Endodermal cell (in vitro differentiated cells): ENCODE measurements around the gene FSTL1. TPM values are rescaled to one million over a fixed set of nuclear protein-coding genes. Genes with fewer than 3 reads are reported as not detected.

Experiments used
- DNase-seq: peaks from one replicate; pipeline ENCODE4 v3.0.0-alpha.2; 2017
- H3K27ac ChIP-seq: 2 replicates; pipeline ENCODE4 v1.5.1; 2013; ENCODE audit warnings: mild to moderate bottlenecking, low read depth, low read length, moderate library complexity
- H3K27me3 ChIP-seq: 2 replicates; pipeline ENCODE4 v1.6.1; 2013; ENCODE audit warnings: mild to moderate bottlenecking, low read length, moderate library complexity; ENCODE audit not compliant: insufficient read depth, control insufficient read depth, poor library complexity, severe bottlenecking
- H3K36me3 ChIP-seq: 2 replicates; pipeline ENCODE4 v1.7.0; 2013; ENCODE audit warnings: mild to moderate bottlenecking, low read length, moderate library complexity; ENCODE audit not compliant: control insufficient read depth, insufficient read depth
- H3K4me1 ChIP-seq: one replicate; pipeline ENCODE4 v1.7.0; 2013; ENCODE audit warnings: low read length; ENCODE audit not compliant: control insufficient read depth, insufficient read depth
- H3K4me3 ChIP-seq: 2 replicates; pipeline ENCODE4 v1.5.1; 2013; ENCODE audit warnings: mild to moderate bottlenecking, low read length, moderate library complexity
- H3K9ac ChIP-seq: 2 replicates; pipeline ENCODE4 v1.6.1; 2013; ENCODE audit warnings: mild to moderate bottlenecking, low read length, moderate library complexity; ENCODE audit not compliant: poor library complexity, severe bottlenecking; ENCODE audit errors: extremely low read depth
- H3K9me3 ChIP-seq: 2 replicates; pipeline ENCODE4 v1.6.1; 2013; ENCODE audit warnings: mild to moderate bottlenecking, low read length, moderate library complexity; ENCODE audit not compliant: control insufficient read depth
- H3K27ac Mint-ChIP-seq: 2 replicates; pipeline ENCODE4 v1.8.0; 2020; ENCODE audit warnings: mixed read lengths
- H3K27me3 Mint-ChIP-seq: 2 replicates; pipeline ENCODE4 v1.8.0; 2021; ENCODE audit warnings: mild to moderate bottlenecking, mixed read lengths; ENCODE audit not compliant: insufficient read depth
- H3K36me3 Mint-ChIP-seq: 2 replicates; pipeline ENCODE4 v1.8.0; 2020; ENCODE audit warnings: low read depth, mixed read lengths
- H3K4me1 Mint-ChIP-seq: 2 replicates; pipeline ENCODE4 v1.8.0; 2020; ENCODE audit warnings: mixed read lengths
- H3K4me3 Mint-ChIP-seq: 2 replicates; pipeline ENCODE4 v1.8.0; 2020; ENCODE audit warnings: mild to moderate bottlenecking, moderate library complexity, mixed read lengths
- H3K9me3 Mint-ChIP-seq: 2 replicates; pipeline ENCODE4 v1.8.0; 2020; ENCODE audit warnings: mild to moderate bottlenecking, mixed read lengths
- CTCF ChIP-seq: fragments of 200-600 bp; sonication (generic); conservative IDR thresholded peaks from 2 replicates; pipeline ENCODE4 v1.5.0; 2021; ENCODE audit warnings: antibody characterized with exemption, mild to moderate bottlenecking
- WGBS, 2 experiments: methylation state at CpG; one replicate each; pipeline versions ENCODE4 v1.1.5 to v1.1.7; 2013; ENCODE audit warnings: missing lambda C conversion rate in 2 of 2, mixed read lengths in 1 of 2; ENCODE audit not compliant: insufficient coverage in 1 of 2, insufficient read length in 1 of 2; 5-methylcytosine and 5-hydroxymethylcytosine counted together
- total RNA-seq, 2 donors: library from RNA; stranded (reverse); fragmentation: NEBNext Ultra II Directional in 1 of 2; extraction: Animal tissue kit (Norgen Biotek cat#: 25700) in 1 of 2; gene quantifications; 2 replicates in 1 of 2; 3 replicates in 1 of 2; pipeline ENCODE4 v1.2.1, GENCODE V29; 2021

Gene FSTL1
- total RNA-seq, 2 donors from 2014 or later = 309 to 379 TPM

- no peak for TF ChIP-seq CTCF
- no peaks in the 10 kb centered on the region for H3K27me3 ChIP-seq
- no peaks in the 10 kb centered on the region for H3K27me3 Mint-ChIP-seq
- DNase-seq = no peak
- peaks cover 42% of the 10 kb centered on the region for H3K36me3 Mint-ChIP-seq
- H3K36me3 ChIP-seq = peaks cover 44% of the 10 kb centered on the region
- no peak overlapping the region for H3K27ac ChIP-seq
- H3K27ac Mint-ChIP-seq = no peak overlapping the region
- H3K4me1 ChIP-seq = peaks cover 2% of the 10 kb centered on the region
- H3K9me3 Mint-ChIP-seq = peaks cover 8% of the 10 kb centered on the region
- WGBS, 2 experiments = 95% methylated on average over 6 of the region's 6 CpGs
- no peaks in the 10 kb centered on the region for H3K9me3 ChIP-seq
- no peak overlapping the region for H3K4me3 ChIP-seq
- H3K9ac ChIP-seq = no peak overlapping the region
- peaks cover 27% of the 10 kb centered on the region for H3K4me1 Mint-ChIP-seq
- no peak overlapping the region for H3K4me3 Mint-ChIP-seq
These were observed 35.0 kb downstream of the FSTL1 start for GRCh38 chr3:120415756-120416155.

- peaks cover 6% of the 10 kb centered on the region for H3K9me3 Mint-ChIP-seq
- Histone ChIP-seq H3K36me3 (peaks cover 80% of the 10 kb centered on the region), H3K9me3 (no peaks in the 10 kb centered on the region), H3K4me1 (no peaks in the 10 kb centered on the region), H3K9ac (no peak overlapping the region), H3K27me3 (no peaks in the 10 kb centered on the region), H3K27ac (no peak overlapping the region), H3K4me3 (no peak overlapping the region)
- 92 to 100% methylated on average over 1 of the region's 1 CpG for WGBS, 2 experiments
- H3K36me3 Mint-ChIP-seq = peaks cover 80% of the 10 kb centered on the region
- no peaks in the 10 kb centered on the region for H3K27me3 Mint-ChIP-seq
- DNase-seq = no peak
- no peaks in the 10 kb centered on the region for H3K4me1 Mint-ChIP-seq
- no peak for TF ChIP-seq CTCF
- H3K27ac Mint-ChIP-seq = no peak overlapping the region
- no peak overlapping the region for H3K4me3 Mint-ChIP-seq
These were observed 40.3 kb downstream of the FSTL1 start for GRCh38 chr3:120410541-120410940.

GRCh38 chr3:120410116-120410515, 40.7 kb downstream of the FSTL1 start:
- 96 to 100% methylated on average over 2 to 3 of the region's 3 CpGs for WGBS, 2 experiments
- no peaks in the 10 kb centered on the region for H3K4me1 Mint-ChIP-seq
- DNase-seq = no peak
- no peak overlapping the region for H3K27ac Mint-ChIP-seq
- no peak overlapping the region for H3K9ac ChIP-seq
- no peak for TF ChIP-seq CTCF
- H3K36me3 ChIP-seq = peaks cover 79% of the 10 kb centered on the region
- no peaks in the 10 kb centered on the region for H3K4me1 ChIP-seq
- no peaks in the 10 kb centered on the region for H3K27me3 Mint-ChIP-seq
- H3K9me3 Mint-ChIP-seq = peaks cover 4% of the 10 kb centered on the region
- H3K4me3 ChIP-seq = no peak overlapping the region
- no peak overlapping the region for H3K27ac ChIP-seq
- no peaks in the 10 kb centered on the region for H3K9me3 ChIP-seq
- no peak overlapping the region for H3K4me3 Mint-ChIP-seq
- peaks cover 81% of the 10 kb centered on the region for H3K36me3 Mint-ChIP-seq
- no peaks in the 10 kb centered on the region for H3K27me3 ChIP-seq
